Astrocyte of the spinal cord (primary cell): ENCODE data around the gene OPCML.

Experiments
- DNase-seq: peaks from one replicate; pipeline ENCODE4 v3.0.0; 2011; ENCODE audit warnings: low read depth, low spot score
- H3K4me3 ChIP-seq: 2 replicates; pipeline ENCODE4 v1.5.1; 2011; ENCODE audit warnings: low read depth, mild to moderate bottlenecking, low read length, moderate library complexity
- in situ Hi-C: cut with HindIII; loops from 2 replicates; pipeline ENCODE4 v1.10.0; 2017; ENCODE audit warnings: low sequenced_read_pairs
- TF ChIP-seq, protein P1 (sequence below): IDR thresholded peaks from 2 replicates; pipeline ENCODE4 v1.5.1; 2012; ENCODE audit warnings: low read depth, mild to moderate bottlenecking, low read length, inconsistent platforms

OPCML gene

DNA sequence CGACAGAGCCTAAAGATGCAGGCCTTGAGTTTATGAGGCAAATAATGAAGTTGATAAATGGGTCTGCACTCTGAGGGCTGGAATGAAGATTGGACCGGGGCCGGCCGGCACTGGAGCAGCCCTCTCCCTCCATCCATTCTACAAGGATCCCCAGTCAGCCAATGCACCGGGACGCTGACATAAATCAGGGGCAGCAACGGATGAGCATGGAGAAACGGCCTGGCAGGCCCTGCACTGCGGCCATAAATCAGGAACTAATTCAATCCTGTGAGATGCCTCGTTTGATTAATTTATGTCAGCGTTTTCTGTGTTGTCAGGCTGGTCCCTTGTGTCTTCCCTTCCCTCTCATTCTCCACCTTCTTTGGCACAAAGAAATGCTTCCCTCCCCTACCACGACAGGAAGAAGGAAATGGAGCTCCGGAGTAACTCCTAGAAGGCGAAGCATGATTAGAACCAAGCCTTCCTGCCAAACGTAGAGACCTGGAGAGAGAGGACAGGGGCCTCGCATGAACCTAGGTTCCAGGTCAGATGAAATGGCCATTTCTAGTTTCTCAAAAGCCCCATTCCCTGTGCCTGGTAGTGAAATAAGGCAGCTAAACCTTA lies 358.4 kb downstream of the OPCML start:
- H3K4me3 ChIP-seq = no peak overlapping the region
- TF ChIP-seq, protein P1, sequence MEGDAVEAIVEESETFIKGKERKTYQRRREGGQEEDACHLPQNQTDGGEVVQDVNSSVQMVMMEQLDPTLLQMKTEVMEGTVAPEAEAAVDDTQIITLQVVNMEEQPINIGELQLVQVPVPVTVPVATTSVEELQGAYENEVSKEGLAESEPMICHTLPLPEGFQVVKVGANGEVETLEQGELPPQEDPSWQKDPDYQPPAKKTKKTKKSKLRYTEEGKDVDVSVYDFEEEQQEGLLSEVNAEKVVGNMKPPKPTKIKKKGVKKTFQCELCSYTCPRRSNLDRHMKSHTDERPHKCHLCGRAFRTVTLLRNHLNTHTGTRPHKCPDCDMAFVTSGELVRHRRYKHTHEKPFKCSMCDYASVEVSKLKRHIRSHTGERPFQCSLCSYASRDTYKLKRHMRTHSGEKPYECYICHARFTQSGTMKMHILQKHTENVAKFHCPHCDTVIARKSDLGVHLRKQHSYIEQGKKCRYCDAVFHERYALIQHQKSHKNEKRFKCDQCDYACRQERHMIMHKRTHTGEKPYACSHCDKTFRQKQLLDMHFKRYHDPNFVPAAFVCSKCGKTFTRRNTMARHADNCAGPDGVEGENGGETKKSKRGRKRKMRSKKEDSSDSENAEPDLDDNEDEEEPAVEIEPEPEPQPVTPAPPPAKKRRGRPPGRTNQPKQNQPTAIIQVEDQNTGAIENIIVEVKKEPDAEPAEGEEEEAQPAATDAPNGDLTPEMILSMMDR = no peak
- DNase-seq = no peak
- in situ Hi-C loops = no loop called here

- TF ChIP-seq, protein P1 = no peak
- no peak overlapping the region for H3K4me3 ChIP-seq
- in situ Hi-C loops = no loop called here
- DNase-seq = no peak
These were observed 360.0 kb downstream of the OPCML start for GRCh38 chr11:133172349-133172748.

- H3K4me3 ChIP-seq = no peak overlapping the region
- TF ChIP-seq, protein P1 = no peak
- in situ Hi-C loops = no loop called here
- no peak for DNase-seq
These were observed 360.9 kb downstream of the OPCML start for GRCh38 chr11:133171374-133171773.

- TF ChIP-seq, protein P1 = no peak
- DNase-seq = no peak
- in situ Hi-C loops = no loop called here
- no peak overlapping the region for H3K4me3 ChIP-seq
These were observed 364.3 kb downstream of the OPCML start for GRCh38 chr11:133168016-133168415.

DNA sequence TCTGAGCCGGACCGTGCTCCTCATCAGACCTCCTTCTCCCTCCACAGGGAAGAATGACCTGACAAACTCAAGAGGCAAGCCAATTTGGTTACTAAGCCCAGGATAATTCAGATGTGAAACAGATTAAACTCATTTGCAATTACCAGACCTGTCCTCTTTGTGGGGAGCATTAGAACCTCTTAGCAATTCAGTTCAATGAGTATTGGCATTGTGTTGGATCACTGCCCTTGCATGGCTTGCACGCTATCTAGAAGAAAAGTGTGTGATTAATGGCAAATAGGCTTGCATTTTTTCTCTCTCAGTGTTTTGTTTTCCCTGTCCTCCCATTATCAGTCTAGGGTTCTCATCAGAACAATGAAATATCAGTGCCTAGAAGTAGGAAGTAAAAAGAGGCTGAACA lies 365.6 kb downstream of the OPCML start:
- TF ChIP-seq, protein P1 = no peak
- no peak overlapping the region for H3K4me3 ChIP-seq
- no peak for DNase-seq
- in situ Hi-C loops = no loop called here

DNA sequence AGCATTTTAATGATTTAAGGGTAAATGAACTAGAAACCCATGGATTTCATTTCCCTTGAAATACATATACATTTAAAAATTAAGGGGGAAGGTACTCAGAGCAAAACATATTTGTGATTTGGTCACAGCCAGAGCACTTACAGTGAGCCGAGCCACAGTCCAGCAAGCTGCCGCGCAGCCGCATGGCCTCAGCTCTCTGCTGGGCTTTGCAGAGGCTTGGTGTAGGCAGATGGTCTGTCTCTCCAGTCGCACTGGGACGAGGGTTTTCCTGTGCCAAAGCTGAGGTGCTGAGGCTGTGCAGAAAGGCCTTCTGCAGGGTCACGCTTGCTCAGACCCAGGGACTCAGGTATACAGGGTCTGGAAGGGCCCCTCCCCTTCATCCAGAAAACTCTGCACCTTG lies 367.3 kb downstream of the OPCML start:
- DNase-seq = no peak
- no peak overlapping the region for H3K4me3 ChIP-seq
- TF ChIP-seq, protein P1 = no peak
- in situ Hi-C loops = no loop called here
